ENCODE measurements around the gene RAB20. TPM values are rescaled to one million over a fixed set of nuclear protein-coding genes. Genes with fewer than 3 reads are reported as not detected.

Gene RAB20
- total RNA-seq, 1 experiment from 2014 or later = 7.9 TPM

DNA sequence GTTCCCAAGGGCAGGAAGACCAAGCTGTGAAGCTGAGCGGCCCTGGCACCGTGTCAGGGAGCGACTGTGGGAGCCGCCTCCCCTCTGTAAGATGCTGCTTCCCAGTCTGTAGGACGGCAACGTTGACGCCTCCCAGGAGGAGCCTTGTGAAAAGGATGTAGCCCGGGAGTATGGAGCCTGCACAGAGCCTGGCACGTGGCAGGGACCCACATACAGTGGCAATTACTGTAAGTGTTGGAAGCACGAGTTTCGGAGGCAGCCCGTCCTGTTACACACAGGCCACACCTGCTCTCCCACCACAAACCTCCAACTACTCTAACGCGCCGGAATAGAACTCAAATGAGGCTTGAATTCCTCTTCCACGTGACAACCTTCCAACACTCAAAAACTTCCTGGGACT, 6.6 kb downstream of the RAB20 start:
- Histone ChIP-seq H3K27me3 (ENCODE audit: control insufficient read depth, insufficient read depth, low read length) (no peaks in the 10 kb centered on the region), H3K27ac (ENCODE audit: low read length) (no peak overlapping the region), H3K36me3 (ENCODE audit: control insufficient read depth, insufficient read depth, low read length) (no peaks in the 10 kb centered on the region), H3K9me3 (ENCODE audit: control insufficient read depth, insufficient read depth, low read depth, low read length) (no peaks in the 10 kb centered on the region), H3K4me1 (ENCODE audit: control insufficient read depth, insufficient read depth, low read length) (peaks cover 18% of the 10 kb centered on the region), H3K4me3 (ENCODE audit: low read depth in 2 of 2, low read length in 2 of 2) (no peak overlapping the region)
- intact Hi-C loops (cut with micrococcal nuclease; ENCODE audit: unreplicated experiment) = loop anchor here (5.0 kb wide), 1 partner anchor 98 kb away; no protein-coding TSS in a partner anchor
- CTCF ChIA-PET = no interaction called here
- ATAC-seq (no peak), DNase-seq (ENCODE audit: low read depth, low spot score) (no peak)
- in situ Hi-C loops (cut with HindIII; ENCODE audit: low pct_unique_long_range_greater_than_20kb, low sequenced_read_pairs) = no loop called here
- TF ChIP-seq, protein P1, sequence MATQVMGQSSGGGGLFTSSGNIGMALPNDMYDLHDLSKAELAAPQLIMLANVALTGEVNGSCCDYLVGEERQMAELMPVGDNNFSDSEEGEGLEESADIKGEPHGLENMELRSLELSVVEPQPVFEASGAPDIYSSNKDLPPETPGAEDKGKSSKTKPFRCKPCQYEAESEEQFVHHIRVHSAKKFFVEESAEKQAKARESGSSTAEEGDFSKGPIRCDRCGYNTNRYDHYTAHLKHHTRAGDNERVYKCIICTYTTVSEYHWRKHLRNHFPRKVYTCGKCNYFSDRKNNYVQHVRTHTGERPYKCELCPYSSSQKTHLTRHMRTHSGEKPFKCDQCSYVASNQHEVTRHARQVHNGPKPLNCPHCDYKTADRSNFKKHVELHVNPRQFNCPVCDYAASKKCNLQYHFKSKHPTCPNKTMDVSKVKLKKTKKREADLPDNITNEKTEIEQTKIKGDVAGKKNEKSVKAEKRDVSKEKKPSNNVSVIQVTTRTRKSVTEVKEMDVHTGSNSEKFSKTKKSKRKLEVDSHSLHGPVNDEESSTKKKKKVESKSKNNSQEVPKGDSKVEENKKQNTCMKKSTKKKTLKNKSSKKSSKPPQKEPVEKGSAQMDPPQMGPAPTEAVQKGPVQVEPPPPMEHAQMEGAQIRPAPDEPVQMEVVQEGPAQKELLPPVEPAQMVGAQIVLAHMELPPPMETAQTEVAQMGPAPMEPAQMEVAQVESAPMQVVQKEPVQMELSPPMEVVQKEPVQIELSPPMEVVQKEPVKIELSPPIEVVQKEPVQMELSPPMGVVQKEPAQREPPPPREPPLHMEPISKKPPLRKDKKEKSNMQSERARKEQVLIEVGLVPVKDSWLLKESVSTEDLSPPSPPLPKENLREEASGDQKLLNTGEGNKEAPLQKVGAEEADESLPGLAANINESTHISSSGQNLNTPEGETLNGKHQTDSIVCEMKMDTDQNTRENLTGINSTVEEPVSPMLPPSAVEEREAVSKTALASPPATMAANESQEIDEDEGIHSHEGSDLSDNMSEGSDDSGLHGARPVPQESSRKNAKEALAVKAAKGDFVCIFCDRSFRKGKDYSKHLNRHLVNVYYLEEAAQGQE (IDR thresholded peaks at IDR 0.05; ENCODE audit: insufficient read depth in 1 of 2, low read depth in 2 of 2, low read length in 1 of 2) = no peak
- no peak for TF ChIP-seq POLR2AphosphoS5 (IDR thresholded peaks at IDR 0.05; ENCODE audit: low read depth, low read length)
- no peak for TF ChIP-seq SIN3A (IDR thresholded peaks at IDR 0.05; ENCODE audit: borderline replicate concordance, insufficient read depth, low read depth, low read length)
- TF ChIP-seq TCF7L2 (IDR thresholded peaks at IDR 0.05; ENCODE audit: low read depth, low read length) = no peak
- TF ChIP-seq, protein P2, sequence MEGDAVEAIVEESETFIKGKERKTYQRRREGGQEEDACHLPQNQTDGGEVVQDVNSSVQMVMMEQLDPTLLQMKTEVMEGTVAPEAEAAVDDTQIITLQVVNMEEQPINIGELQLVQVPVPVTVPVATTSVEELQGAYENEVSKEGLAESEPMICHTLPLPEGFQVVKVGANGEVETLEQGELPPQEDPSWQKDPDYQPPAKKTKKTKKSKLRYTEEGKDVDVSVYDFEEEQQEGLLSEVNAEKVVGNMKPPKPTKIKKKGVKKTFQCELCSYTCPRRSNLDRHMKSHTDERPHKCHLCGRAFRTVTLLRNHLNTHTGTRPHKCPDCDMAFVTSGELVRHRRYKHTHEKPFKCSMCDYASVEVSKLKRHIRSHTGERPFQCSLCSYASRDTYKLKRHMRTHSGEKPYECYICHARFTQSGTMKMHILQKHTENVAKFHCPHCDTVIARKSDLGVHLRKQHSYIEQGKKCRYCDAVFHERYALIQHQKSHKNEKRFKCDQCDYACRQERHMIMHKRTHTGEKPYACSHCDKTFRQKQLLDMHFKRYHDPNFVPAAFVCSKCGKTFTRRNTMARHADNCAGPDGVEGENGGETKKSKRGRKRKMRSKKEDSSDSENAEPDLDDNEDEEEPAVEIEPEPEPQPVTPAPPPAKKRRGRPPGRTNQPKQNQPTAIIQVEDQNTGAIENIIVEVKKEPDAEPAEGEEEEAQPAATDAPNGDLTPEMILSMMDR (IDR thresholded peaks at IDR 0.05) = no peak
- no TSS peak for BruUV-seq (replicated peaks)
- POLR2A ChIA-PET = no interaction called here

DNA sequence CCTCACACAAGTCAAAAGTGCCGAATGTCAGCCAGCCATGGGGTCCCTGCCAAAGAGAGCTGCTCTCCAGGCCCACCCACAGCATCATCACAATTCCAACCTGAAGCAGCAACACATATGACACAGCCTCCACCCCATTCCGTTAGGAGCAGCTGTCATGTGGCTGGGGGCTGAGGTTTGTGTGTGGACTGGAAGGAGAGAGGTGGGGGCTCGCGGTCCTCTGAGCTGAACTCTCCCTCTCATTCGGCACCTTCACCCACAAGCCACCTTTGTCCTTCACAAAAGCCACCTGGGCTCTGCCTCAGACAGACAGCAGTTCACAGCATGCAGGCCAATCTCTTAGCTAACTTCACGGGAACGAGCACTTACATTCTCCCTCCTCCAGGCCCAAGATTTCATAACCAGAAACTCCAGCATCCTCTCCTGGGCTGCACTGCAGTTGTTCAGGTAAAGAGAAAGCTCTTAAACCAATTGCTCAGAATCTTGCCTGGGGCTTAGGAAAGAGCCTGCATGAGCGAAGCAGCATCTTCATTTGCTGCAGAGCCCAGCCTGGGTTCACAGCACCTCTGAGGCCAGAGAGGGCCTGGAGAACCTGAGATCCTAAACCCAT, 7.2 kb downstream of the RAB20 start:
- TF ChIP-seq, protein P1 (IDR thresholded peaks at IDR 0.05; ENCODE audit: insufficient read depth in 1 of 2, low read depth in 2 of 2, low read length in 1 of 2) = no peak
- TF ChIP-seq, protein P2 (IDR thresholded peaks at IDR 0.05) = no peak
- TF ChIP-seq TCF7L2 (IDR thresholded peaks at IDR 0.05; ENCODE audit: low read depth, low read length) (no peak), POLR2AphosphoS5 (IDR thresholded peaks at IDR 0.05; ENCODE audit: low read depth, low read length) (no peak), SIN3A (IDR thresholded peaks at IDR 0.05; ENCODE audit: borderline replicate concordance, insufficient read depth, low read depth, low read length) (no peak)
- Histone ChIP-seq H3K27me3 (ENCODE audit: control insufficient read depth, insufficient read depth, low read length) (no peaks in the 10 kb centered on the region), H3K27ac (ENCODE audit: low read length) (no peak overlapping the region), H3K4me3 (ENCODE audit: low read depth in 2 of 2, low read length in 2 of 2) (no peak overlapping the region), H3K9me3 (ENCODE audit: control insufficient read depth, insufficient read depth, low read depth, low read length) (no peaks in the 10 kb centered on the region), H3K4me1 (ENCODE audit: control insufficient read depth, insufficient read depth, low read length) (peaks cover 21% of the 10 kb centered on the region), H3K36me3 (ENCODE audit: control insufficient read depth, insufficient read depth, low read length) (no peaks in the 10 kb centered on the region)
- DNase-seq (ENCODE audit: low read depth, low spot score) (no peak), ATAC-seq (no peak)
- intact Hi-C loops (cut with micrococcal nuclease; ENCODE audit: unreplicated experiment) (no loop called here), in situ Hi-C loops (cut with HindIII; ENCODE audit: low pct_unique_long_range_greater_than_20kb, low sequenced_read_pairs) (no loop called here)
- ChIA-PET CTCF (no interaction called here), POLR2A (no interaction called here)
- no TSS peak for BruUV-seq (replicated peaks)
